ENCODE results near the gene SMIM36. TPM values are rescaled to one million over a fixed set of nuclear protein-coding genes. Genes with fewer than 3 reads are reported as not detected.
A peak's percentile ranks its signal among the peaks of the same experiment; 100 is the strongest.

SMIM36 gene
- polyA plus RNA-seq, 3 donors, result not detected

DNA sequence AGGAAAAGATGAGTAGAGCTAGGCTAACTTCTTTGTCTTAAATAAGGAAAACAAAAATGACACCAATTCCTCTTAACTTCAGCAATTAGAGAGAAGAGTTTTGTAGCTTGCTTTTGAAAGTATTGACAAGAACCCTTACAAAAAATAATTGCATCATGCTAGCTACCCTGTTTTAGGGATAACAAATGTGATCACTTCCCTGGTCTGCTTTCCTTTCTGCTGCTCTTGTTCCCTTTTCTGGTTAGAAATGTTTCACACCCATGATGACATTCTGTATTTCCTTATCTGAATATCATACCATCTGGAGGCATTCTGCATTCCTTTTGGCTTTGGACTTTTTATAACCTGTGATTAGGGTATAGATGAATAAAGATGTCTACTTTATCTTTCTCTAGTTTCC, 9.9 kb upstream of the SMIM36 start:
- H3K79me2 ChIP-seq (ENCODE audit: insufficient read depth, low read length), result no peaks in the 10 kb centered on the region
- H3K36me3 ChIP-seq (replicated peaks in 1 of 2; ENCODE audit: control insufficient read depth in 1 of 2, insufficient read depth in 2 of 2, low read length in 2 of 2), result no peaks in the 10 kb centered on the region
- no peaks in the 10 kb centered on the region for H3K9me3 ChIP-seq (replicated peaks in 1 of 2; ENCODE audit: control insufficient read depth in 1 of 2, insufficient read depth in 1 of 2, low read length in 2 of 2)
- DNase-seq, result peak; percentile 51 to 64 (median 54)
- Mint-ChIP-seq H3K27ac (peak overlapping the region in 6 of 7 donors; percentile 62 to 87 (median 79)), H3K4me3 (no peak overlapping the region), H3K4me1 (peaks cover 8% of the 10 kb centered on the region), H3K9me3 (no peaks in the 10 kb centered on the region), H3K36me3 (no peaks in the 10 kb centered on the region), H3K27me3 (ENCODE audit: low read depth in 3 of 3) (peaks cover 0 to 2% (median 0%) of the 10 kb centered on the region in 3 donors)
- no peaks in the 10 kb centered on the region for H4K20me1 ChIP-seq (ENCODE audit: insufficient read depth, low read length)
- H2AFZ ChIP-seq (ENCODE audit: insufficient read depth, low read depth, low read length, poor library complexity, severe bottlenecking), result no peak overlapping the region
- peaks cover 31 to 45% of the 10 kb centered on the region in 2 donors for H3K4me1 ChIP-seq (ENCODE audit: control insufficient read depth in 1 of 2, insufficient read depth in 2 of 2, low read length in 2 of 2)
- no peak overlapping the region for H3K9ac ChIP-seq (ENCODE audit: insufficient read depth, low read length, poor library complexity, severe bottlenecking)
- no peak for TF ChIP-seq CTCF (IDR thresholded peaks at IDR 0.05)
- H3K4me3 ChIP-seq (replicated peaks in 1 of 3; ENCODE audit: low read depth in 2 of 3, low read length in 3 of 3), result no peak overlapping the region
- intact Hi-C loops (cut with micrococcal nuclease), result loop anchor here in 1 of 2 donors (10.0 kb wide), 1 partner anchor 254 kb away; no protein-coding TSS in a partner anchor
- H3K27ac ChIP-seq (ENCODE audit: low read depth in 1 of 2, low read length in 2 of 2), result peak overlapping the region; percentile 51 to 69
- peak overlapping the region; percentile 15 for H3K4me2 ChIP-seq (replicated peaks; ENCODE audit: extremely low read depth, low read length, poor library complexity, severe bottlenecking)
- H3K27me3 ChIP-seq (ENCODE audit: control insufficient read depth in 2 of 2, insufficient read depth in 2 of 2, low read length in 2 of 2), result no peaks in the 10 kb centered on the region

DNA sequence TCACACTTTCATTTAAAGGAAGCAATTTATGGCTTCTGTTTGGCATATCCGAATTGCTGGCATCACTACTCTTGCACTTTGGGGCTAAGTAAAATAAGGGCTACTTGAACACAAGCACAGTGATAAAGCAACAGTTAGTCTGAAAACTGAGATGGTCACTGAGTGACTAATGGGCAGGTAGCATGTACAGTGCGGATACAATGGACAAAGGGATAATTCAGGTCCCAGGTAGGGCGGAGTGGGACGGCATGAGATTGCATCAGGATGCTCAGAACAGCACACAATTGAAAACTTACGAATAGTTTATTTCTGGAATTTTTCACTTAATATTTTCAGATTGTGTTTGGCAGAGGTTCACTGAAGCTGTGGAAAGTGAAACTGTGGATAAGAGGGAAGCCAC, 9.2 kb upstream of the SMIM36 start:
- Mint-ChIP-seq H3K4me1 (peaks cover 8% of the 10 kb centered on the region), H3K36me3 (no peaks in the 10 kb centered on the region), H3K27ac (peak overlapping the region in 2 of 7 donors; percentile 75 to 79), H3K27me3 (ENCODE audit: low read depth in 3 of 3) (peaks cover 0 to 2% (median 2%) of the 10 kb centered on the region in 3 donors), H3K9me3 (no peaks in the 10 kb centered on the region), H3K4me3 (no peak overlapping the region)
- H3K9me3 ChIP-seq (replicated peaks in 1 of 2; ENCODE audit: control insufficient read depth in 1 of 2, insufficient read depth in 1 of 2, low read length in 2 of 2), result no peaks in the 10 kb centered on the region
- H2AFZ ChIP-seq (ENCODE audit: insufficient read depth, low read depth, low read length, poor library complexity, severe bottlenecking), result no peak overlapping the region
- intact Hi-C loops (cut with micrococcal nuclease), result loop anchor here in 1 of 2 donors (10.0 kb wide), 1 partner anchor 254 kb away; no protein-coding TSS in a partner anchor
- H3K36me3 ChIP-seq (replicated peaks in 1 of 2; ENCODE audit: control insufficient read depth in 1 of 2, insufficient read depth in 2 of 2, low read length in 2 of 2), result no peaks in the 10 kb centered on the region
- no peaks in the 10 kb centered on the region for H3K27me3 ChIP-seq (ENCODE audit: control insufficient read depth in 2 of 2, insufficient read depth in 2 of 2, low read length in 2 of 2)
- no peak for DNase-seq
- 97% methylated on average over 5 of the region's 5 CpGs for WGBS (ENCODE audit: insufficient coverage)
- peak overlapping the region in 1 of 3 experiments; percentile 15 for H3K4me3 ChIP-seq (replicated peaks in 1 of 3; ENCODE audit: low read depth in 2 of 3, low read length in 3 of 3)
- no peak for TF ChIP-seq CTCF (IDR thresholded peaks at IDR 0.05)
- peaks cover 31 to 45% of the 10 kb centered on the region in 2 donors for H3K4me1 ChIP-seq (ENCODE audit: control insufficient read depth in 1 of 2, insufficient read depth in 2 of 2, low read length in 2 of 2)
- peak overlapping the region; percentile 51 to 69 for H3K27ac ChIP-seq (ENCODE audit: low read depth in 1 of 2, low read length in 2 of 2)
- H3K79me2 ChIP-seq (ENCODE audit: insufficient read depth, low read length), result no peaks in the 10 kb centered on the region
- H3K4me2 ChIP-seq (replicated peaks; ENCODE audit: extremely low read depth, low read length, poor library complexity, severe bottlenecking), result peak overlapping the region; percentile 15
- H4K20me1 ChIP-seq (ENCODE audit: insufficient read depth, low read length), result no peaks in the 10 kb centered on the region
- no peak overlapping the region for H3K9ac ChIP-seq (ENCODE audit: insufficient read depth, low read length, poor library complexity, severe bottlenecking)
